OCI-LY1 (cell line): ENCODE measurements around the gene NUP93.
A peak's percentile ranks its signal among the peaks of the same experiment; 100 is the strongest.

ENCODE experiments used
- H2AFZ ChIP-seq: fragments of 200-600 bp; sonication (generic), shearing (Covaris generic); 2 replicates; pipeline ENCODE4 v1.6.0; 2014; ENCODE audit warnings: antibody characterized with exemption, mild to moderate bottlenecking, low read length
- H3F3A ChIP-seq: fragments of 200-600 bp; sonication (generic), shearing (Covaris generic); 2 replicates; pipeline ENCODE4 v1.6.0; 2014; ENCODE audit warnings: mild to moderate bottlenecking, antibody characterized with exemption, low read length, moderate library complexity; ENCODE audit not compliant: insufficient read depth
- H3K27ac ChIP-seq: fragments of 200-600 bp; sonication (generic); 2 replicates; pipeline ENCODE4 v1.5.1; 2014; ENCODE audit warnings: low read length, mixed run types, mild to moderate bottlenecking, low read depth; ENCODE audit not compliant: poor library complexity, severe bottlenecking
- H3K27me3 ChIP-seq: fragments of 200-600 bp; sonication (generic); 2 replicates; pipeline ENCODE4 v1.6.0; 2014; ENCODE audit warnings: antibody characterized with exemption, mild to moderate bottlenecking, low read length, moderate library complexity; ENCODE audit not compliant: insufficient read depth
- H3K36me3 ChIP-seq: fragments of 200-600 bp; sonication (generic); 2 replicates; pipeline ENCODE4 v1.6.1; 2014; ENCODE audit warnings: mild to moderate bottlenecking, antibody characterized with exemption, low read length, moderate library complexity, mixed read lengths; ENCODE audit not compliant: insufficient read depth
- H3K4me1 ChIP-seq: fragments of 200-600 bp; sonication (generic); 2 replicates; pipeline ENCODE4 v1.5.1; 2014; ENCODE audit warnings: mild to moderate bottlenecking, low read length, moderate library complexity; ENCODE audit not compliant: insufficient read depth, severe bottlenecking
- H3K4me2 ChIP-seq: fragments of 200-600 bp; sonication (generic), shearing (Covaris generic); 2 replicates; pipeline ENCODE4 v1.6.1; 2014; ENCODE audit warnings: low read length
- H3K4me3 ChIP-seq: fragments of 200-600 bp; sonication (generic); 2 replicates; pipeline ENCODE4 v1.5.1; 2014; ENCODE audit warnings: low read length, low read depth, mild to moderate bottlenecking, mixed read lengths; ENCODE audit not compliant: poor library complexity, severe bottlenecking
- H3K79me2 ChIP-seq: fragments of 200-600 bp; shearing (Covaris generic); 2 replicates; pipeline ENCODE4 v1.6.1; 2016; ENCODE audit warnings: mixed run types, low read length, mixed read lengths; ENCODE audit not compliant: insufficient read depth
- H3K9ac ChIP-seq: fragments of 200-600 bp; sonication (generic), shearing (Covaris generic); 2 replicates; pipeline ENCODE4 v1.6.1; 2014; ENCODE audit warnings: mild to moderate bottlenecking, low read length, mixed read lengths
- H3K9me2 ChIP-seq: fragments of 200-600 bp; sonication (generic), shearing (Covaris generic); 2 replicates; pipeline ENCODE4 v1.6.1; 2014; ENCODE audit warnings: low read depth, mild to moderate bottlenecking, low read length, mixed read lengths
- H3K9me3 ChIP-seq: fragments of 200-600 bp; shearing (Covaris generic); 2 replicates; pipeline ENCODE4 v1.6.1; 2014; ENCODE audit warnings: low read length, mixed read lengths
- H4K20me1 ChIP-seq: fragments of 200-600 bp; sonication (generic), shearing (Covaris generic); 2 replicates; pipeline ENCODE4 v1.6.0; 2016; ENCODE audit warnings: mild to moderate bottlenecking, low read length; ENCODE audit not compliant: insufficient read depth
- EZH2 ChIP-seq: fragments of 200-600 bp; sonication (generic), shearing (Covaris generic); IDR thresholded peaks from 2 replicates; pipeline ENCODE4 v1.8.0; 2017; ENCODE audit warnings: borderline replicate concordance, mixed run types, mild to moderate bottlenecking, antibody characterized with exemption, low read length, moderate library complexity, mixed read lengths
- TF ChIP-seq, protein P1 (sequence below): fragments of 200-600 bp; sonication (generic), shearing (Covaris generic); IDR thresholded peaks from 2 replicates; pipeline ENCODE4 v1.5.1; 2017; ENCODE audit warnings: mild to moderate bottlenecking, antibody characterized with exemption, low read length, moderate library complexity, mixed read lengths

Gene NUP93

GRCh38 chr16:56732366-56732765 lies 2.4 kb downstream of the NUP93 start:
- no peaks in the 10 kb centered on the region for H4K20me1 ChIP-seq
- no peaks in the 10 kb centered on the region for H3K9me3 ChIP-seq
- H3K9ac ChIP-seq, result peak overlapping the region; percentile 17; the same call in 1 of the 2 replicates
- peaks cover 7% of the 10 kb centered on the region; the same call in 1 of the 2 replicates for H3K36me3 ChIP-seq
- peaks cover 55% of the 10 kb centered on the region for H3K79me2 ChIP-seq
- H3K4me1 ChIP-seq, result peaks cover 40% of the 10 kb centered on the region
- TF ChIP-seq EZH2, result no peak
- TF ChIP-seq, protein P1, sequence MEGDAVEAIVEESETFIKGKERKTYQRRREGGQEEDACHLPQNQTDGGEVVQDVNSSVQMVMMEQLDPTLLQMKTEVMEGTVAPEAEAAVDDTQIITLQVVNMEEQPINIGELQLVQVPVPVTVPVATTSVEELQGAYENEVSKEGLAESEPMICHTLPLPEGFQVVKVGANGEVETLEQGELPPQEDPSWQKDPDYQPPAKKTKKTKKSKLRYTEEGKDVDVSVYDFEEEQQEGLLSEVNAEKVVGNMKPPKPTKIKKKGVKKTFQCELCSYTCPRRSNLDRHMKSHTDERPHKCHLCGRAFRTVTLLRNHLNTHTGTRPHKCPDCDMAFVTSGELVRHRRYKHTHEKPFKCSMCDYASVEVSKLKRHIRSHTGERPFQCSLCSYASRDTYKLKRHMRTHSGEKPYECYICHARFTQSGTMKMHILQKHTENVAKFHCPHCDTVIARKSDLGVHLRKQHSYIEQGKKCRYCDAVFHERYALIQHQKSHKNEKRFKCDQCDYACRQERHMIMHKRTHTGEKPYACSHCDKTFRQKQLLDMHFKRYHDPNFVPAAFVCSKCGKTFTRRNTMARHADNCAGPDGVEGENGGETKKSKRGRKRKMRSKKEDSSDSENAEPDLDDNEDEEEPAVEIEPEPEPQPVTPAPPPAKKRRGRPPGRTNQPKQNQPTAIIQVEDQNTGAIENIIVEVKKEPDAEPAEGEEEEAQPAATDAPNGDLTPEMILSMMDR, result no peak
- H3K27ac ChIP-seq, result no peak overlapping the region
- no peaks in the 10 kb centered on the region for H3K27me3 ChIP-seq
- H2AFZ ChIP-seq, result no peak overlapping the region
- no peak overlapping the region for H3K4me3 ChIP-seq
- peak overlapping the region; percentile 99; the same call in 1 of the 2 replicates for H3K4me2 ChIP-seq
- H3K9me2 ChIP-seq, result no peaks in the 10 kb centered on the region
- no peaks in the 10 kb centered on the region for H3F3A ChIP-seq

- H3K4me2 ChIP-seq, result no peak overlapping the region; the same call in 1 of the 2 replicates
Measured at GRCh38 chr16:56732832-56733231, 2.9 kb downstream of the NUP93 start.

GRCh38 chr16:56734429-56734828 lies 4.5 kb downstream of the NUP93 start:
- peaks cover 65% of the 10 kb centered on the region for H3K79me2 ChIP-seq
- TF ChIP-seq, protein P1, result no peak
- TF ChIP-seq EZH2, result no peak
- no peaks in the 10 kb centered on the region for H3K27me3 ChIP-seq
- no peaks in the 10 kb centered on the region for H3K9me3 ChIP-seq
- peaks cover 30% of the 10 kb centered on the region for H3K4me1 ChIP-seq
- H3K27ac ChIP-seq, result no peak overlapping the region
- H3K9ac ChIP-seq, result no peak overlapping the region
- no peak overlapping the region for H2AFZ ChIP-seq
- no peaks in the 10 kb centered on the region for H4K20me1 ChIP-seq
- no peak overlapping the region for H3K4me2 ChIP-seq
- H3K36me3 ChIP-seq, result peaks cover 7% of the 10 kb centered on the region; the same call in 1 of the 2 replicates
- H3K4me3 ChIP-seq, result no peak overlapping the region
- H3K9me2 ChIP-seq, result no peaks in the 10 kb centered on the region
- H3F3A ChIP-seq, result no peaks in the 10 kb centered on the region

More at GRCh38 chr16:56732832-56733231, 2.9 kb downstream of the NUP93 start:
- Histone ChIP-seq H3F3A (no peaks in the 10 kb centered on the region), H3K36me3 (peaks cover 7% of the 10 kb centered on the region; the same call in 1 of the 2 replicates), H3K27ac (no peak overlapping the region), H3K9me2 (no peaks in the 10 kb centered on the region), H3K9ac (no peak overlapping the region), H3K4me3 (no peak overlapping the region), H3K9me3 (no peaks in the 10 kb centered on the region), H4K20me1 (no peaks in the 10 kb centered on the region), H2AFZ (no peak overlapping the region), H3K79me2 (peaks cover 56% of the 10 kb centered on the region), H3K27me3 (no peaks in the 10 kb centered on the region), H3K4me1 (peaks cover 40% of the 10 kb centered on the region)
- TF ChIP-seq EZH2, result no peak
- TF ChIP-seq, protein P1, result no peak
